Measurements from ENCODE around the gene MPLKIP.
"Not testable (repeated sequence)": the region's sequence is repeated elsewhere in the genome, so short reads cannot be mapped to it uniquely, and the experiment has no call there.

The MPLKIP gene

DNA sequence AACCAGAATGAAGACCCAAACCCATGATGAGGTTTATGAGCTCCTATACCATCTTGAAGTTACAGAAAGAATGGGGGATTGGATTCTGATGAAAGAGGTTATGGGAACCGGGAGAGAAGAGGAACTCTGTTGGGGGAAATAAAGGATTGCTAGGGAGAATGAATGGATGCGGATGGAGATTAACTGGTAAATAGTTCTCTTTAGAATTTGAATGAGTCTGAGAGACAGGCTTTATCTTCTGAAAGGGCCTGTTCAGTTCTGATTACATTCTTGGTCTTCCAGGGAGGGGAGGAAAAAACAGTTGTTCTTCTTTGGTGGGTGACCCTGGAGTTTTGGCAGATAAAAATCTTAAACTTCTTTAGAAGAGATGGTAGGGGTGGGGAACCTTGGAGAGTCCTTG lies 14.2 kb upstream of the MPLKIP start:
- TF ChIP-seq ZNF324 (tag by site-specific recombination; IDR thresholded peaks at IDR 0.05) (no peak), ZNF24 (tag by site-specific recombination; IDR thresholded peaks at IDR 0.05) (no peak), ZNF76 (tag by site-specific recombination; IDR thresholded peaks at IDR 0.05; ENCODE audit: borderline replicate concordance, low read depth) (no peak), ZNF398 (tag by site-specific recombination; IDR thresholded peaks at IDR 0.05) (no peak), ZNF266 (tag by site-specific recombination; IDR thresholded peaks at IDR 0.05; ENCODE audit: low read depth) (no peak), ZNF2 (tag by site-specific recombination; IDR thresholded peaks at IDR 0.05) (no peak), ZNF335 (tag by site-specific recombination; conservative IDR thresholded peaks at IDR 0.05) (no peak), SALL2 (tag by site-specific recombination; IDR thresholded peaks at IDR 0.05; ENCODE audit: borderline replicate concordance) (no peak), ZNF473 (tag by site-specific recombination; IDR thresholded peaks at IDR 0.05) (no peak)
- ChIA-PET CTCF (no interaction called here), POLR2A (no interaction called here)

DNA sequence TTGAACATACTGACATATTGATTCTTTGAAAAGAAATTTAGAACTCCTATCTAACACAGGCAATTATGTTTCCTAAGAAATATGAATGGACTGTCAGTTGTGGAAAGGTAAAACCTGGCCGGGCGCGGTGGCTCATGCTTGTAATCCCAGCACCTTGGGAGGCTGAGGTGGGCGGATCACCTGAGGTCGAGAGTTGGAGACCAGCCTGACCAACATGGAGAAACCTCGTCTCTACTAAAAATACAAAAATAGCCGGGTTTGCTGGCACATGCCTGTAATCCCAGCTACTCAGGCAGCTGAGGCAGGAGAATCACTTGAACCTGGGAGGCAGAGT lies 13.8 kb upstream of the MPLKIP start:
- CTCF ChIA-PET; H3K4me3 ChIP-seq (ENCODE audit: low read depth, low read length); H3K27ac ChIP-seq (ENCODE audit: extremely low read depth, low read depth, low read length); POLR2A ChIA-PET; H3K9me3 ChIP-seq (ENCODE audit: control insufficient read depth, insufficient read depth, low read depth, low read length); H3K4me1 ChIP-seq (ENCODE audit: control insufficient read depth, insufficient read depth, low read length); H3K36me3 ChIP-seq (ENCODE audit: control insufficient read depth in 2 of 2, insufficient read depth in 1 of 2, low read length in 2 of 2): not testable (repeated sequence)

More for the DNA sequence above, 14.2 kb upstream of the MPLKIP start:
- no peaks in the 10 kb centered on the region for H3K36me3 ChIP-seq (ENCODE audit: control insufficient read depth in 2 of 2, insufficient read depth in 1 of 2, low read length in 2 of 2)
- no peaks in the 10 kb centered on the region for H3K4me1 ChIP-seq (ENCODE audit: control insufficient read depth, insufficient read depth, low read length)
- H3K9me3 ChIP-seq (ENCODE audit: control insufficient read depth, insufficient read depth, low read depth, low read length), result no peaks in the 10 kb centered on the region
- no peak overlapping the region for H3K27ac ChIP-seq (ENCODE audit: extremely low read depth, low read depth, low read length)
- H3K4me3 ChIP-seq (ENCODE audit: low read depth, low read length), result no peak overlapping the region

DNA sequence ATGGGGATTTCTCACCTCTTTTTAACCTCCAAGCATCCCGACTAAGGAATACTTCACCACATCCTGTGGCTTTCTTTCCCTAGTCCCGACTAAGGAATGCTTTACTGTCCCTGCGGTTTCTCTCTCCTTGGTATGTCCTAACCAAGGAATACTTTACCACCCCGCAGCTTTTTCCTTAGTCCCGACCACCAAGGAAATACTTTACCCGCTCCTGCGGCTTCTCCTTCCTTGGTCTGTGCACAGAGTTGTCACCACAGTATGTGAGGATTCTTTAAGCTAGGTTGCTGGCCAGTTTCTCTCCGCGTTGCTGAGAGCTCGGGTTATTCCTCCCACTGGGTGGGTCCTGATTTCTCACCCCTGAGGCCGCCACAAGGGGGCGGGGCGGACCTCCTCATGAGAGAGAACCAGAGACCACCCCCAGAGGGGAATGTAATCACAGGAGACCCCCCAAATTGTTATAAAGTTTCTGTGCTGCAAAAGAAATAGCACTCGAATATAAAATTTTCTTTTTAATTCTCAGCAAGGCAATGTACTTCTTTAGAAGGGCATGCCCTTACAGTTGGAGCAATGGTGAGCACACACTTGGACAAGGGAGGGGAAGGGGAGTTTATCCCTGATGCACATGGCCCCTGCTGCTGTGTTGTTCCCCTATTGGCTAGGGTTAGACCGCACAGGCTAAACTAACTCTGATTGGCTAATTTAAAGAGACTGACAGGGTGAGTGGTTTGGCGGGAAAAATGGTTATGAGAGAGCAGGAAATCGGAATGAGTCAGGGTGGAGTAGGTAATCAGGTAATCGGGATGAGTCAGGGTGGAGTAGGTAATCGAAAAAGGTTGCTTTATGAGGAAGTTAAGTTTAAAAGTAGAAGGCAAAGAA lies 13.2 kb upstream of the MPLKIP start:
- no peaks in the 10 kb centered on the region for H3K36me3 ChIP-seq (ENCODE audit: control insufficient read depth in 2 of 2, insufficient read depth in 1 of 2, low read length in 2 of 2)
- no peaks in the 10 kb centered on the region for H3K9me3 ChIP-seq (ENCODE audit: control insufficient read depth, insufficient read depth, low read depth, low read length)
- no peaks in the 10 kb centered on the region for H3K4me1 ChIP-seq (ENCODE audit: control insufficient read depth, insufficient read depth, low read length)
- ChIA-PET CTCF (no interaction called here), POLR2A (no interaction called here)
- TF ChIP-seq, protein P1, sequence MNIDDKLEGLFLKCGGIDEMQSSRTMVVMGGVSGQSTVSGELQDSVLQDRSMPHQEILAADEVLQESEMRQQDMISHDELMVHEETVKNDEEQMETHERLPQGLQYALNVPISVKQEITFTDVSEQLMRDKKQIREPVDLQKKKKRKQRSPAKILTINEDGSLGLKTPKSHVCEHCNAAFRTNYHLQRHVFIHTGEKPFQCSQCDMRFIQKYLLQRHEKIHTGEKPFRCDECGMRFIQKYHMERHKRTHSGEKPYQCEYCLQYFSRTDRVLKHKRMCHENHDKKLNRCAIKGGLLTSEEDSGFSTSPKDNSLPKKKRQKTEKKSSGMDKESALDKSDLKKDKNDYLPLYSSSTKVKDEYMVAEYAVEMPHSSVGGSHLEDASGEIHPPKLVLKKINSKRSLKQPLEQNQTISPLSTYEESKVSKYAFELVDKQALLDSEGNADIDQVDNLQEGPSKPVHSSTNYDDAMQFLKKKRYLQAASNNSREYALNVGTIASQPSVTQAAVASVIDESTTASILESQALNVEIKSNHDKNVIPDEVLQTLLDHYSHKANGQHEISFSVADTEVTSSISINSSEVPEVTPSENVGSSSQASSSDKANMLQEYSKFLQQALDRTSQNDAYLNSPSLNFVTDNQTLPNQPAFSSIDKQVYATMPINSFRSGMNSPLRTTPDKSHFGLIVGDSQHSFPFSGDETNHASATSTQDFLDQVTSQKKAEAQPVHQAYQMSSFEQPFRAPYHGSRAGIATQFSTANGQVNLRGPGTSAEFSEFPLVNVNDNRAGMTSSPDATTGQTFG (tag by site-specific recombination; IDR thresholded peaks at IDR 0.05; ENCODE audit: borderline replicate concordance), result no peak
- TF ChIP-seq, protein P2, sequence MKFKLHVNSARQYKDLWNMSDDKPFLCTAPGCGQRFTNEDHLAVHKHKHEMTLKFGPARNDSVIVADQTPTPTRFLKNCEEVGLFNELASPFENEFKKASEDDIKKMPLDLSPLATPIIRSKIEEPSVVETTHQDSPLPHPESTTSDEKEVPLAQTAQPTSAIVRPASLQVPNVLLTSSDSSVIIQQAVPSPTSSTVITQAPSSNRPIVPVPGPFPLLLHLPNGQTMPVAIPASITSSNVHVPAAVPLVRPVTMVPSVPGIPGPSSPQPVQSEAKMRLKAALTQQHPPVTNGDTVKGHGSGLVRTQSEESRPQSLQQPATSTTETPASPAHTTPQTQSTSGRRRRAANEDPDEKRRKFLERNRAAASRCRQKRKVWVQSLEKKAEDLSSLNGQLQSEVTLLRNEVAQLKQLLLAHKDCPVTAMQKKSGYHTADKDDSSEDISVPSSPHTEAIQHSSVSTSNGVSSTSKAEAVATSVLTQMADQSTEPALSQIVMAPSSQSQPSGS (tag by site-specific recombination; IDR thresholded peaks at IDR 0.05; ENCODE audit: low read depth), result no peak
- TF ChIP-seq ZNF585B (tag by site-specific recombination; IDR thresholded peaks at IDR 0.05) (no peak), ZNF560 (tag by site-specific recombination; IDR thresholded peaks at IDR 0.05; ENCODE audit: borderline replicate concordance) (no peak), MZF1 (tag by site-specific recombination; IDR thresholded peaks at IDR 0.05; ENCODE audit: borderline replicate concordance) (no peak), REPIN1 (tag by site-specific recombination; IDR thresholded peaks at IDR 0.05; ENCODE audit: low read depth) (no peak)
- no peak overlapping the region for H3K27ac ChIP-seq (ENCODE audit: extremely low read depth, low read depth, low read length)
- H3K4me3 ChIP-seq (ENCODE audit: low read depth, low read length), result no peak overlapping the region

DNA sequence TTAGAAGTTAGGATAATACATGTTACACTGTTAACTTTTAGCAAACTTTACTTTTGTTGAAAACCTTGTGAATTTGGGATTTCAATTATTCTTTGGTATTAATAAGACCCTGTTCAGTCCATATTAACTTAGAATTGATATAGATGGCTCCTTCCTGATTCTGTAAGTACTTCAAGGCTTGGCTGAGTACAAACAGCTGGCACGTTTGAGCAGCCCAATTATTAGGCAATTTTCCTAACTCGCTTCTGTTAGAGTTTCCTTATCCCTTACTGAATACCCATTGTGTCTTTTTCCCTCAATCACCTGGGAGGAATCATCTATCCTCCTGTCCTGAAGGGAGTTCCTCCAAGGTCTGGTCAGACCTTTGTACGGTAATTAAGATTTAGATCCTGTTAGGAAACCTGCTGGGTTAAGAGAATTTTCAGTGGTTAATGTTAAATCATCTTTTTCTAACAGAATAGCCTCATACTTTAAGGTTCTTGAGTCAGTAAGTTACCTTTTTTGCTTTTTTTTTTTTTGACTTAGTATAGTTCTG lies 11.2 kb upstream of the MPLKIP start:
- POLR2A ChIA-PET, result interaction anchor here (1.1 kb wide), 1 partner anchor 11 kb away, joined by 3 read pairs; the partner anchor contains the start of genes MPLKIP and SUGCT
- H3K4me1 ChIP-seq (ENCODE audit: control insufficient read depth, insufficient read depth, low read length); H3K9me3 ChIP-seq (ENCODE audit: control insufficient read depth, insufficient read depth, low read depth, low read length); H3K4me3 ChIP-seq (ENCODE audit: low read depth, low read length); H3K36me3 ChIP-seq (ENCODE audit: control insufficient read depth in 2 of 2, insufficient read depth in 1 of 2, low read length in 2 of 2); H3K27ac ChIP-seq (ENCODE audit: extremely low read depth, low read depth, low read length): not testable (repeated sequence)
- CTCF ChIA-PET, result interaction anchor here (0.6 to 0.7 kb wide), 2 partner anchors 93 to 472 kb away, joined by 3 to 7 read pairs; no protein-coding TSS in a partner anchor
